HEK293T (cell line): ENCODE measurements around the gene PEX3.

Experiments used
- BHLHE40 ChIP-seq: fragments of 450-650 bp; IDR thresholded peaks from 2 replicates; pipeline ENCODE4 v1.6.1; 2016; ENCODE audit warnings: mild to moderate bottlenecking, moderate library complexity, borderline replicate concordance
- FOXA1 ChIP-seq: fragments of 450-650 bp; IDR thresholded peaks from 2 replicates; pipeline ENCODE4 v1.6.1; 2016; ENCODE audit warnings: mild to moderate bottlenecking
- FOXK2 ChIP-seq: fragments of 450-650 bp; IDR thresholded peaks from 2 replicates; pipeline ENCODE4 v1.6.1; 2016; ENCODE audit warnings: mild to moderate bottlenecking
- HDGF ChIP-seq: fragments of 450-650 bp; IDR thresholded peaks from 2 replicates; pipeline ENCODE4 v1.6.1; 2017; ENCODE audit warnings: antibody characterized with exemption, borderline replicate concordance
- SP1 ChIP-seq: fragments of 450-650 bp; IDR thresholded peaks from 2 replicates; pipeline ENCODE4 v1.6.1; 2017
- SUZ12 ChIP-seq: fragments of 450-650 bp; IDR thresholded peaks from 2 replicates; pipeline ENCODE4 v1.6.1; 2016; ENCODE audit warnings: mild to moderate bottlenecking
- TARDBP ChIP-seq: fragments of 450-650 bp; IDR thresholded peaks from 2 replicates; pipeline ENCODE4 v1.6.1; 2016

DNA sequence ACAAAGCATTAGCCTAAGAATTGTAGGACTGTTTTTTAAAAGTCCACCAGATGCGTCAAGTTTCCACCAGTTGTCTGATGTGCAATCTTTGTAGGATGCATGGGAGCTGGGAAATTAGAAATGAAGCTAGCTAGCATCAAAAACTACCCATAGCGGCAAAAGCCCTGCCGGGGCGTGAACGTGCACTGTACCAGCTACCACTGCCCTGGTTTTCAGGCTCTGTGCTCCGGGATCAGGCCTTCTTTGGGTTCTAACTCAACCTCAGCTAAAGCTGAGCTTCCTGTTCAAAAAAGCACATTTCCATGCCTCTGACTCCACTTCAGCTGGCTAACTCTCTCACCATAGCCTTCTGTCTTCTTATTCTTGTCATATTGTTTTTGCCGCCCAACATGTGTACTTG is 87.8 kb downstream of the PEX3 start:
- TF ChIP-seq BHLHE40 (no peak), FOXA1 (no peak), TARDBP (no peak), SP1 (no peak), SUZ12 (no peak), FOXK2 (no peak), HDGF (no peak)
